A549 (cell line): ENCODE results near the gene HIF1A. TPM values are rescaled to one million over a fixed set of nuclear protein-coding genes. Genes with fewer than 3 reads are reported as not detected.
"Not testable (repeated sequence)": the region's sequence is repeated elsewhere in the genome, so short reads cannot be mapped to it uniquely, and the experiment has no call there.

Experiments used
- ATAC-seq, 2 experiments: fragments of 200-7000 bp in 1 of 2; fragments of >200 bp in 1 of 2; cut with Nextera tagmentation in 1 of 2; cut with Tn5 transposase in 1 of 2; 3 replicates each; pipeline versions ENCODE4 v1.8.0 to v1.9.1; 2018 to 2020; ENCODE audit warnings: mild to moderate bottlenecking in 1 of 2, moderate library complexity in 1 of 2
- CTCF ChIA-PET: fragments of 300-600 bp; sonication (Branson Sonifier 250); formaldehyde crosslinking; extraction: SDS; loops from one replicate; lab custom pipeline; 2021; ENCODE audit warnings: antibody characterized with exemption, inconsistent platforms; lab: Yijun Ruan, JAX
- POLR2A ChIA-PET: fragments of 350-600 bp; formaldehyde crosslinking; extraction: SDS; loops from one replicate; lab custom pipeline; 2021; ENCODE audit warnings: antibody characterized with exemption, inconsistent platforms; lab: Yijun Ruan, JAX
- DNase-seq, 2 experiments: peaks; one replicate each; pipeline versions ENCODE4 v3.0.0 to v3.0.0-alpha.2; 2011 to 2016; ENCODE audit warnings: low read depth in 1 of 2, low spot score in 1 of 2
- FAIRE-seq: peaks from 2 replicates; lab custom pipeline; 2011; peaks lifted over from hg19 to GRCh38; lab: Jason Lieb, UNC
- H3K27ac ChIP-seq, 2 experiments: fragments of >200 bp; sonication (Bioruptor Twin); formaldehyde crosslinking; 3 replicates each; pipeline ENCODE4 v1.5.1; 2016 to 2017
- H3K4me1 ChIP-seq: fragments of >200 bp; sonication (Bioruptor Twin); formaldehyde crosslinking; 3 replicates; pipeline ENCODE4 v1.6.1; 2016
- H3K4me2 ChIP-seq: fragments of >200 bp; sonication (Bioruptor Twin); formaldehyde crosslinking; 3 replicates; pipeline ENCODE4 v1.6.1; 2016
- H3K4me3 ChIP-seq: fragments of >200 bp; sonication (Bioruptor Twin); formaldehyde crosslinking; 3 replicates; pipeline ENCODE4 v1.5.1; 2016
- H3K9me3 ChIP-seq: fragments of >200 bp; sonication (Bioruptor Twin); formaldehyde crosslinking; 3 replicates; pipeline ENCODE4 v1.6.1; 2016
- BHLHE40 ChIP-seq: IDR thresholded peaks from 2 replicates; pipeline ENCODE4 v1.6.1; 2012; ENCODE audit warnings: low read depth, low read length, inconsistent platforms
- CBX8 ChIP-seq: fragments of 200-600 bp; sonication (generic); IDR thresholded peaks from 2 replicates; pipeline ENCODE4 v1.6.1; 2016
- CEBPB ChIP-seq, 2 experiments: fragments of >200 bp in 1 of 2; sonication (Bioruptor Twin) in 1 of 2; formaldehyde crosslinking in 1 of 2; IDR thresholded peaks; 2 replicates each; pipeline ENCODE4 v1.6.1; 2012 to 2016
- CHD4 ChIP-seq: fragments of 200-600 bp; sonication (generic); IDR thresholded peaks from 2 replicates; pipeline ENCODE4 v1.6.1; 2016; ENCODE audit warnings: antibody characterized with exemption, mild to moderate bottlenecking, borderline replicate concordance
- EHF ChIP-seq: fragments of 250-450 bp; sonication (Bioruptor Pico); IDR thresholded peaks from 2 replicates; pipeline ENCODE4 v1.5.0; 2020; ENCODE audit warnings: mild to moderate bottlenecking
- ESRRA ChIP-seq: fragments of 150-350 bp; IDR thresholded peaks from 2 replicates; pipeline ENCODE4 v1.6.1; 2014; ENCODE audit warnings: mild to moderate bottlenecking, low read length, borderline replicate concordance
- FOSB ChIP-seq: fragments of 250-450 bp; sonication (Bioruptor Pico); IDR thresholded peaks from 2 replicates; pipeline ENCODE4 v1.5.0; 2020; ENCODE audit warnings: mild to moderate bottlenecking, moderate library complexity
- FOXS1 ChIP-seq: fragments of 250-450 bp; sonication (Bioruptor Pico); IDR thresholded peaks from 2 replicates; pipeline ENCODE4 v1.5.0; 2020; ENCODE audit warnings: mild to moderate bottlenecking, moderate library complexity
- GATA3 ChIP-seq: IDR thresholded peaks from 2 replicates; pipeline ENCODE4 v1.6.1; 2012; ENCODE audit warnings: borderline replicate concordance
- HMGXB4 ChIP-seq: fragments of 250-450 bp; sonication (Bioruptor Pico); IDR thresholded peaks from 2 replicates; pipeline ENCODE4 v1.5.0; 2021; ENCODE audit warnings: mild to moderate bottlenecking, moderate library complexity, borderline replicate concordance
- HOXB13 ChIP-seq: fragments of 250-450 bp; sonication (Bioruptor Pico); IDR thresholded peaks from 2 replicates; pipeline ENCODE4 v1.5.0; 2020; ENCODE audit warnings: low read depth, mild to moderate bottlenecking, moderate library complexity
- HOXB5 ChIP-seq: fragments of 250-450 bp; sonication (Bioruptor Pico); IDR thresholded peaks from 2 replicates; pipeline ENCODE4 v1.5.0; 2020; ENCODE audit warnings: mild to moderate bottlenecking, moderate library complexity
- MAFK ChIP-seq: fragments of 450-650 bp; IDR thresholded peaks from 2 replicates; pipeline ENCODE4 v1.6.1; 2014; ENCODE audit not compliant: partially characterized antibody
- MYC ChIP-seq: IDR thresholded peaks from 2 replicates; pipeline ENCODE4 v1.6.1; 2012; ENCODE audit warnings: mild to moderate bottlenecking, inconsistent platforms, low read length, improper control_type of control experiment, borderline replicate concordance
- NPAS2 ChIP-seq: fragments of 250-450 bp; sonication (Bioruptor Pico); IDR thresholded peaks from 2 replicates; pipeline ENCODE4 v1.8.0; 2022; ENCODE audit warnings: mild to moderate bottlenecking, moderate library complexity, borderline replicate concordance
- POLR2AphosphoS2 ChIP-seq: conservative IDR thresholded peaks from 2 replicates; pipeline ENCODE4 v1.6.1; 2012; ENCODE audit warnings: low read length, improper control_type of control experiment, inconsistent platforms
- RAD21 ChIP-seq, 2 experiments: fragments of >200 bp in 1 of 2; sonication (Bioruptor Twin) in 1 of 2; formaldehyde crosslinking in 1 of 2; IDR thresholded peaks in 1 of 2; conservative IDR thresholded peaks in 1 of 2; 2 replicates in 1 of 2; 3 replicates in 1 of 2; pipeline ENCODE4 v1.6.1; 2012 to 2018; ENCODE audit warnings: inconsistent platforms in 1 of 2
- RARB ChIP-seq: fragments of 250-450 bp; sonication (Bioruptor Pico); IDR thresholded peaks from 2 replicates; pipeline ENCODE4 v1.8.0; 2021; ENCODE audit warnings: mild to moderate bottlenecking, moderate library complexity
- SREBF2 ChIP-seq: fragments of 450-650 bp; IDR thresholded peaks from 2 replicates; pipeline ENCODE4 v1.6.1; 2014; ENCODE audit warnings: mild to moderate bottlenecking, moderate library complexity
- TFCP2L1 ChIP-seq: fragments of 250-450 bp; sonication (Bioruptor Pico); IDR thresholded peaks from 2 replicates; pipeline ENCODE4 v1.5.0; 2021; ENCODE audit warnings: mild to moderate bottlenecking
- TP53 ChIP-seq: fragments of 250-450 bp; sonication (Bioruptor Pico); IDR thresholded peaks from 2 replicates; pipeline ENCODE4 v1.5.0; 2021; ENCODE audit warnings: mild to moderate bottlenecking, moderate library complexity
- ZFP36 ChIP-seq: fragments of 450-650 bp; IDR thresholded peaks from 2 replicates; pipeline ENCODE4 v1.6.1; 2014; ENCODE audit warnings: borderline replicate concordance; ENCODE audit not compliant: partially characterized antibody
- ZNF302 ChIP-seq: fragments of 250-450 bp; sonication (Bioruptor Pico); IDR thresholded peaks from 2 replicates; pipeline ENCODE4 v1.9.0; 2021; ENCODE audit warnings: inconsistent platforms, mild to moderate bottlenecking, moderate library complexity
- WGBS: methylation state at CpG from one replicate; pipeline ENCODE4 v1.1.6; 2017; ENCODE audit errors: missing lambda C conversion rate; 5-methylcytosine and 5-hydroxymethylcytosine counted together
- polyA plus RNA-seq, 4 experiments: library from polyadenylated mRNA; depleted of rRNA in 3 of 4; stranded (reverse); fragments of >200 nt; fragmentation: RNase III in 1 of 4; extraction: RNeasy Plus Mini Kit Qiagen cat#74134 plus additional on column Dnase treatment in 1 of 4; gene quantifications; 2 replicates in 3 of 4; 3 replicates in 1 of 4; pipeline ENCODE4 v1.2.3, GENCODE V29; 2011 to 2017
- TF ChIP-seq, protein P1 (sequence below): IDR thresholded peaks from 2 replicates; pipeline ENCODE4 v1.6.1; 2012
- TF ChIP-seq, protein P2 (sequence below): fragments of 150-350 bp; IDR thresholded peaks from 2 replicates; pipeline ENCODE4 v1.6.1; 2014; ENCODE audit warnings: low read depth, mild to moderate bottlenecking, low read length

HIF1A gene
- polyA plus RNA-seq, 2 of the 4 experiments (the other 2 are of a cell fraction): 284 to 391 TPM

- no peak for FAIRE-seq
- no peak overlapping the region for H3K27ac ChIP-seq
- no peaks in the 10 kb centered on the region for H3K9me3 ChIP-seq
- no peak for DNase-seq
- no peak overlapping the region for H3K4me3 ChIP-seq
- no peak overlapping the region for H3K4me2 ChIP-seq
- ChIA-PET POLR2A (interaction anchor here (0.6 to 0.7 kb wide), 2 partner anchors 29 to 181 kb away, joined by 3 read pairs; no protein-coding TSS in a partner anchor), CTCF (interaction anchor here (1.8 to 3.2 kb wide), 3 partner anchors 93 to 283 kb away, joined by 6 to 10 read pairs (median 8); no protein-coding TSS in a partner anchor)
- TF ChIP-seq FOSB (CRISPR knock-in tag) (no peak), ESRRA (no peak), CEBPB (IDR thresholded peaks at IDR 0.05) (no peak), HOXB13 (CRISPR knock-in tag) (no peak), SREBF2 (no peak), MAFK (no peak), BHLHE40 (no peak), RARB (CRISPR knock-in tag) (no peak), FOXS1 (CRISPR knock-in tag) (no peak), RAD21 (conservative IDR thresholded peaks at IDR 0.05 in 1 of 2, IDR thresholded peaks at IDR 0.05 in 1 of 2) (no peak), TP53 (no peak), CBX8 (no peak), ZNF302 (CRISPR knock-in tag) (no peak), HMGXB4 (CRISPR knock-in tag) (no peak), MYC (no peak)
- TF ChIP-seq, protein P1, sequence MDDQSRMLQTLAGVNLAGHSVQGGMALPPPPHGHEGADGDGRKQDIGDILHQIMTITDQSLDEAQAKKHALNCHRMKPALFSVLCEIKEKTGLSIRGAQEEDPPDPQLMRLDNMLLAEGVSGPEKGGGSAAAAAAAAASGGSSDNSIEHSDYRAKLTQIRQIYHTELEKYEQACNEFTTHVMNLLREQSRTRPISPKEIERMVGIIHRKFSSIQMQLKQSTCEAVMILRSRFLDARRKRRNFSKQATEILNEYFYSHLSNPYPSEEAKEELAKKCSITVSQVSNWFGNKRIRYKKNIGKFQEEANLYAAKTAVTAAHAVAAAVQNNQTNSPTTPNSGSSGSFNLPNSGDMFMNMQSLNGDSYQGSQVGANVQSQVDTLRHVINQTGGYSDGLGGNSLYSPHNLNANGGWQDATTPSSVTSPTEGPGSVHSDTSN: no peak
- TF ChIP-seq, protein P2, sequence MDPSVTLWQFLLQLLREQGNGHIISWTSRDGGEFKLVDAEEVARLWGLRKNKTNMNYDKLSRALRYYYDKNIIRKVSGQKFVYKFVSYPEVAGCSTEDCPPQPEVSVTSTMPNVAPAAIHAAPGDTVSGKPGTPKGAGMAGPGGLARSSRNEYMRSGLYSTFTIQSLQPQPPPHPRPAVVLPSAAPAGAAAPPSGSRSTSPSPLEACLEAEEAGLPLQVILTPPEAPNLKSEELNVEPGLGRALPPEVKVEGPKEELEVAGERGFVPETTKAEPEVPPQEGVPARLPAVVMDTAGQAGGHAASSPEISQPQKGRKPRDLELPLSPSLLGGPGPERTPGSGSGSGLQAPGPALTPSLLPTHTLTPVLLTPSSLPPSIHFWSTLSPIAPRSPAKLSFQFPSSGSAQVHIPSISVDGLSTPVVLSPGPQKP: no peak
- WGBS: 92% methylated on average over 5 of the region's 5 CpGs
- peaks cover 36% of the 10 kb centered on the region for H3K4me1 ChIP-seq
- ATAC-seq: peak in 1 of 2 experiments; percentile 22; a peak in 2 of 6 replicates
Measured at GRCh38 chr14:61744238-61744637, 48.9 kb downstream of the HIF1A start.

DNA sequence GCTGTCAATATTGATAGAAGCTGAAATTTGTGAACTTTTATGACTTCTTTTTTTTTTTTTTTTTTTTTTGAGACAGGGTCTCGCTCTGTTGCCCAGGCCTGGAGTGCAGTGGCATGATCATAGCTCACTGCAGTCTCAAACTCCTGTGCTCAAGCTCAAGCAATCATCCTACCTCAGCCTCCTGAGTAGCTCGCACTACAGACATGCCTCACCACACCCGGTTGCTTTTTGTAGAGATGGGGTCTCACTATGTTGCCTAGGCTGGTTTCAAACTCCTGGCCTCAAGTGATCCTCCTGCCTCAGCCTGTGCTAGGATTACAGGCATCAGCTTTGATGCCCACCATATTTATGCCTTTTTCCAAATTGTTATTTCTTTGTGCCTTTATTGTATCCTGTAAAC is 51.0 kb downstream of the HIF1A start:
- not testable (repeated sequence) for H3K9me3 ChIP-seq, DNase-seq, H3K4me2 ChIP-seq, ATAC-seq, H3K4me3 ChIP-seq, H3K27ac ChIP-seq, FAIRE-seq
- ChIA-PET CTCF (interaction anchor here (0.6 to 1.5 kb wide), 8 partner anchors 15 to 289 kb away, joined by 3 to 10 read pairs (median 3); no protein-coding TSS in a partner anchor), POLR2A (interaction anchor here (1.0 to 2.0 kb wide), 2 partner anchors 16 to 65 kb away, joined by 4 to 18 read pairs; partner anchors contain the start of gene SNAPC1)
- H3K4me1 ChIP-seq: peaks cover 48% of the 10 kb centered on the region
- 95% methylated on average over 3 of the region's 3 CpGs for WGBS

DNA sequence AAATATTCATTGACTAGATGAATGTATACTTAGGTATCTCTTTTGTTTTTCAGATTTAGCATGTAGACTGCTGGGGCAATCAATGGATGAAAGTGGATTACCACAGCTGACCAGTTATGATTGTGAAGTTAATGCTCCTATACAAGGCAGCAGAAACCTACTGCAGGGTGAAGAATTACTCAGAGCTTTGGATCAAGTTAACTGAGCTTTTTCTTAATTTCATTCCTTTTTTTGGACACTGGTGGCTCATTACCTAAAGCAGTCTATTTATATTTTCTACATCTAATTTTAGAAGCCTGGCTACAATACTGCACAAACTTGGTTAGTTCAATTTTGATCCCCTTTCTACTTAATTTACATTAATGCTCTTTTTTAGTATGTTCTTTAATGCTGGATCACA is 51.6 kb downstream of the HIF1A start:
- CTCF ChIA-PET: interaction anchor here (0.7 to 1.5 kb wide), 3 partner anchors 91 to 280 kb away, joined by 3 to 10 read pairs (median 7); no protein-coding TSS in a partner anchor
- no peak for TF ChIP-seq HOXB13 (CRISPR knock-in tag)
- no peak for TF ChIP-seq GATA3
- no peak for TF ChIP-seq NPAS2 (CRISPR knock-in tag)
- no peak for TF ChIP-seq RAD21 (conservative IDR thresholded peaks at IDR 0.05 in 1 of 2, IDR thresholded peaks at IDR 0.05 in 1 of 2)
- TF ChIP-seq TFCP2L1: no peak
- no peak for TF ChIP-seq FOXS1 (CRISPR knock-in tag)
- no peak for TF ChIP-seq POLR2AphosphoS2
- TF ChIP-seq TP53: no peak
- no peak for TF ChIP-seq ZFP36
- no peak for TF ChIP-seq BHLHE40
- TF ChIP-seq CHD4: no peak
- TF ChIP-seq, protein P1: no peak
- no peak for TF ChIP-seq HOXB5 (CRISPR knock-in tag)
- TF ChIP-seq EHF (CRISPR knock-in tag): no peak
- no peak for TF ChIP-seq CEBPB (IDR thresholded peaks at IDR 0.05)
- POLR2A ChIA-PET: interaction anchor here (2.0 kb wide), 1 partner anchor 15 kb away, joined by 18 read pairs; the partner anchor contains the start of gene SNAPC1
- H3K4me3 ChIP-seq: no peak overlapping the region
- FAIRE-seq (no peak), ATAC-seq (no peak), DNase-seq (no peak)
- H3K4me1 ChIP-seq: peaks cover 53% of the 10 kb centered on the region
- H3K9me3 ChIP-seq: no peaks in the 10 kb centered on the region
- H3K4me2 ChIP-seq: peak overlapping the region; percentile 74; the same call in 2 of the 3 replicates
- no peak overlapping the region for H3K27ac ChIP-seq
